MM.1S (cell line): ENCODE results near the gene PGM1.

ENCODE experiments used
- CTCF ChIP-seq: fragments of 300-600 bp; sonication (generic); IDR thresholded peaks from 2 replicates; pipeline ENCODE4 v1.5.1; 2016; ENCODE audit warnings: antibody characterized with exemption, low read length, mixed read lengths
- EZH2 ChIP-seq: fragments of 300-600 bp; sonication (generic); optimal IDR thresholded peaks from 2 replicates; pipeline ENCODE3; 2017; ENCODE audit warnings: low read depth, mild to moderate bottlenecking, antibody characterized with exemption, low read length, mixed read lengths
- EZH2phosphoT487 ChIP-seq: fragments of 300-600 bp; sonication (generic); IDR thresholded peaks from 2 replicates; pipeline ENCODE4 v1.6.1; 2018; ENCODE audit warnings: antibody characterized with exemption, low read length

DNA sequence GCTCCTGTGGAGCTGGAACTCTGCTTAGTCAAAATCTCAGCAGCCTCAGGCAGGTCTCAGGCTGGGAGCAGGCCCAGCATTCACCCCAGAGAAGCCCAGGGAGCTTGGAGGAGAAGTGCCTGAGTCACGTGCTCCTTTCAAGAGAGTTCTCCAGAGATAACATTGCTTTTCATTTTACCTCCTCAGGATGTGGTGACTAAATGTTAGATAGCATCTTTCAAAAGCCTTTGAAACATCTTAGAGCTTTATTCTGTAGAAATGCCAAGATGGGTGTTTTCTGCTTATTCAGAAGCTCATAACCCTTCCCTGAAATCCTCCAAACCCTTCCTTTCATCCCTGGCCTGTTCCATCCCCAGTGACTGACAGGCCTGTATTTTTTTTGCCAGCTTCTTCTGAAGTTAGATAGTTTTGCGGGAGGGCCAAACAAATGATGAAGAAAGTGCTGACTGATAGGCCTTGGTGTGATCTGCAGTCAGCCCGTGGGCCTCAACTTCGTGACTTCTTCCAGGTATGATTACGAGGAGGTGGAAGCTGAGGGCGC, 58.0 kb downstream of the PGM1 start:
- TF ChIP-seq CTCF (no peak), EZH2 (no peak), EZH2phosphoT487 (no peak)
